Activated naive CD8-positive, alpha-beta T cell (primary cell): Measurements from ENCODE around the gene IL13.

Source experiments
- H3K27ac Mint-ChIP-seq: one replicate; pipeline ENCODE4 v1.8.0; 2021; ENCODE audit warnings: mixed read lengths
- H3K27me3 Mint-ChIP-seq: one replicate; pipeline ENCODE4 v1.8.0; 2021; ENCODE audit warnings: mixed read lengths
- H3K36me3 Mint-ChIP-seq: one replicate; pipeline ENCODE4 v1.8.0; 2021; ENCODE audit warnings: mixed read lengths
- H3K4me1 Mint-ChIP-seq: one replicate; pipeline ENCODE4 v1.8.0; 2021; ENCODE audit warnings: low read depth, mixed read lengths
- H3K4me3 Mint-ChIP-seq: one replicate; pipeline ENCODE4 v1.8.0; 2021; ENCODE audit warnings: mild to moderate bottlenecking, mixed read lengths
- H3K9me3 Mint-ChIP-seq: one replicate; pipeline ENCODE4 v1.8.0; 2021; ENCODE audit warnings: low read depth, mixed read lengths

Gene IL13

GRCh38 chr5:132673939-132674630 lies 16.1 kb downstream of the IL13 start, which contains the start of gene IL4:
Gene IL4, plus strand, starts transcription at chr5:132673989. Its CDS starts 62 bp downstream, at chr5:132674051.
- Mint-ChIP-seq H3K4me3 (peak within 1 kb of the TSS; percentile 44), H3K36me3 (no peaks in the 10 kb centered on the region), H3K9me3 (no peaks in the 10 kb centered on the region), H3K27me3 (no peaks in the 10 kb centered on the region), H3K4me1 (peaks cover 6% of the 10 kb centered on the region), H3K27ac (peak within 1 kb of the TSS; percentile 76)

- Mint-ChIP-seq H3K4me3 (peak overlapping the region; percentile 35), H3K27me3 (no peaks in the 10 kb centered on the region), H3K27ac (peak overlapping the region; percentile 76), H3K9me3 (no peaks in the 10 kb centered on the region), H3K4me1 (peaks cover 6% of the 10 kb centered on the region), H3K36me3 (no peaks in the 10 kb centered on the region)
Observed at GRCh38 chr5:132674671-132675506, 16.9 kb downstream of the IL13 start.

GRCh38 chr5:132675936-132676689 lies 18.1 kb downstream of the IL13 start:
- Mint-ChIP-seq H3K9me3 (no peaks in the 10 kb centered on the region), H3K4me3 (no peak overlapping the region), H3K4me1 (peaks cover 6% of the 10 kb centered on the region), H3K36me3 (peaks cover 4% of the 10 kb centered on the region), H3K27me3 (no peaks in the 10 kb centered on the region), H3K27ac (no peak overlapping the region)

GRCh38 chr5:132677191-132677590 lies 19.2 kb downstream of the IL13 start:
- Mint-ChIP-seq H3K27ac (no peak overlapping the region), H3K36me3 (peaks cover 4% of the 10 kb centered on the region), H3K4me1 (peaks cover 6% of the 10 kb centered on the region), H3K4me3 (no peak overlapping the region), H3K9me3 (no peaks in the 10 kb centered on the region), H3K27me3 (no peaks in the 10 kb centered on the region)

GRCh38 chr5:132677682-132678400 lies 19.9 kb downstream of the IL13 start:
- Mint-ChIP-seq H3K36me3 (peaks cover 4% of the 10 kb centered on the region), H3K4me3 (no peak overlapping the region), H3K27ac (no peak overlapping the region), H3K9me3 (no peaks in the 10 kb centered on the region), H3K4me1 (peaks cover 6% of the 10 kb centered on the region), H3K27me3 (no peaks in the 10 kb centered on the region)

- Mint-ChIP-seq H3K9me3 (no peaks in the 10 kb centered on the region), H3K4me1 (peaks cover 6% of the 10 kb centered on the region), H3K36me3 (peaks cover 6% of the 10 kb centered on the region), H3K27me3 (no peaks in the 10 kb centered on the region), H3K4me3 (no peak overlapping the region), H3K27ac (no peak overlapping the region)
Observed at GRCh38 chr5:132678735-132679134, 20.8 kb downstream of the IL13 start.

- peaks cover 6% of the 10 kb centered on the region for H3K36me3 Mint-ChIP-seq
Observed at GRCh38 chr5:132679166-132679565, 21.2 kb downstream of the IL13 start.

GRCh38 chr5:132679717-132680380 lies 21.9 kb downstream of the IL13 start:
- Mint-ChIP-seq H3K9me3 (no peaks in the 10 kb centered on the region), H3K27me3 (no peaks in the 10 kb centered on the region), H3K4me3 (no peak overlapping the region), H3K27ac (no peak overlapping the region), H3K36me3 (peaks cover 6% of the 10 kb centered on the region), H3K4me1 (peaks cover 5% of the 10 kb centered on the region)

More at GRCh38 chr5:132679166-132679565, 21.2 kb downstream of the IL13 start:
- Mint-ChIP-seq H3K9me3 (no peaks in the 10 kb centered on the region), H3K27ac (no peak overlapping the region), H3K4me3 (no peak overlapping the region), H3K27me3 (no peaks in the 10 kb centered on the region), H3K4me1 (peaks cover 6% of the 10 kb centered on the region)

GRCh38 chr5:132680780-132681475 lies 23.0 kb downstream of the IL13 start:
- H3K9me3 Mint-ChIP-seq = no peaks in the 10 kb centered on the region
- peaks cover 5% of the 10 kb centered on the region for H3K4me1 Mint-ChIP-seq
- no peak overlapping the region for H3K27ac Mint-ChIP-seq
- no peak overlapping the region for H3K4me3 Mint-ChIP-seq
- peaks cover 6% of the 10 kb centered on the region for H3K36me3 Mint-ChIP-seq
- H3K27me3 Mint-ChIP-seq = no peaks in the 10 kb centered on the region

- no peaks in the 10 kb centered on the region for H3K9me3 Mint-ChIP-seq
- no peaks in the 10 kb centered on the region for H3K27me3 Mint-ChIP-seq
- peaks cover 5% of the 10 kb centered on the region for H3K4me1 Mint-ChIP-seq
- peaks cover 6% of the 10 kb centered on the region for H3K36me3 Mint-ChIP-seq
- no peak overlapping the region for H3K27ac Mint-ChIP-seq
- H3K4me3 Mint-ChIP-seq = no peak overlapping the region
Observed at GRCh38 chr5:132681476-132681831, 23.5 kb downstream of the IL13 start.

GRCh38 chr5:132681983-132682382 lies 24.0 kb downstream of the IL13 start:
- Mint-ChIP-seq H3K4me1 (peaks cover 6% of the 10 kb centered on the region), H3K36me3 (peaks cover 6% of the 10 kb centered on the region), H3K9me3 (no peaks in the 10 kb centered on the region), H3K27me3 (no peaks in the 10 kb centered on the region), H3K27ac (no peak overlapping the region), H3K4me3 (no peak overlapping the region)

- H3K4me1 Mint-ChIP-seq = peaks cover 25% of the 10 kb centered on the region
- H3K36me3 Mint-ChIP-seq = peaks cover 6% of the 10 kb centered on the region
- H3K9me3 Mint-ChIP-seq = no peaks in the 10 kb centered on the region
- no peak overlapping the region for H3K4me3 Mint-ChIP-seq
- H3K27ac Mint-ChIP-seq = no peak overlapping the region
- no peaks in the 10 kb centered on the region for H3K27me3 Mint-ChIP-seq
Observed at GRCh38 chr5:132684491-132684890, 26.5 kb downstream of the IL13 start.

GRCh38 chr5:132684922-132685720 lies 27.1 kb downstream of the IL13 start:
- Mint-ChIP-seq H3K4me1 (peaks cover 28% of the 10 kb centered on the region), H3K9me3 (no peaks in the 10 kb centered on the region), H3K27me3 (no peaks in the 10 kb centered on the region), H3K36me3 (peaks cover 6% of the 10 kb centered on the region), H3K4me3 (no peak overlapping the region), H3K27ac (no peak overlapping the region)
